Astrocyte (in vitro differentiated cells and primary cell): ENCODE results near the gene MTURN. TPM values are rescaled to one million over a fixed set of nuclear protein-coding genes. Genes with fewer than 3 reads are reported as not detected.

ENCODE experiments used
- DNase-seq: peaks from one replicate; pipeline ENCODE4 v3.0.0-alpha.2; 2010; ENCODE audit warnings: low read depth
- FAIRE-seq: peaks from 2 replicates; lab custom pipeline; 2011; peaks lifted over from hg19 to GRCh38; lab: Jason Lieb, UNC
- H2AFZ ChIP-seq: 2 replicates; pipeline ENCODE4 v1.6.0; 2012; ENCODE audit warnings: low read depth, low read length, inconsistent platforms
- H3K27ac ChIP-seq: 2 replicates; pipeline ENCODE4 v1.5.1; 2011; ENCODE audit warnings: low read depth, low read length, inconsistent platforms
- H3K27me3 ChIP-seq: 2 replicates; pipeline ENCODE4 v1.6.0; 2011; ENCODE audit warnings: low read length, inconsistent platforms; ENCODE audit not compliant: insufficient read depth
- H3K36me3 ChIP-seq: 2 replicates; pipeline ENCODE4 v1.5.1; 2011; ENCODE audit warnings: low read length, inconsistent platforms; ENCODE audit not compliant: insufficient read depth
- H3K4me1 ChIP-seq: 2 replicates; pipeline ENCODE4 v1.5.1; 2011; ENCODE audit warnings: low read length, inconsistent platforms; ENCODE audit not compliant: insufficient read depth
- H3K4me2 ChIP-seq: 2 replicates; pipeline ENCODE4 v1.6.0; 2012; ENCODE audit warnings: low read length, inconsistent platforms
- H3K4me3 ChIP-seq: 2 replicates; pipeline ENCODE4 v1.5.1; 2011; ENCODE audit warnings: low read depth, mild to moderate bottlenecking, low read length, inconsistent platforms; ENCODE audit not compliant: insufficient read depth
- H3K79me2 ChIP-seq: 2 replicates; pipeline ENCODE4 v1.6.0; 2012; ENCODE audit warnings: mild to moderate bottlenecking, low read length, inconsistent platforms; ENCODE audit not compliant: insufficient read depth
- H3K9ac ChIP-seq: 2 replicates; pipeline ENCODE4 v1.6.0; 2012; ENCODE audit warnings: mild to moderate bottlenecking, low read length, inconsistent platforms
- H3K9me3 ChIP-seq: 2 replicates; pipeline ENCODE4 v1.5.1; 2012; ENCODE audit warnings: low read depth, mild to moderate bottlenecking, low read length, inconsistent platforms; ENCODE audit not compliant: insufficient read depth
- H4K20me1 ChIP-seq: 2 replicates; pipeline ENCODE4 v1.6.0; 2012; ENCODE audit warnings: low read length, inconsistent platforms; ENCODE audit not compliant: insufficient read depth
- H3K27ac Mint-ChIP-seq: one replicate; pipeline ENCODE4 v1.8.0; 2021; ENCODE audit warnings: mild to moderate bottlenecking, mixed read lengths; ENCODE audit not compliant: unreplicated experiment
- H3K27me3 Mint-ChIP-seq: one replicate; pipeline ENCODE4 v1.8.0; 2021; ENCODE audit warnings: low read depth, mixed read lengths; ENCODE audit not compliant: unreplicated experiment
- H3K36me3 Mint-ChIP-seq: one replicate; pipeline ENCODE4 v1.8.0; 2021; ENCODE audit warnings: low read depth, mixed read lengths; ENCODE audit not compliant: unreplicated experiment
- H3K4me1 Mint-ChIP-seq: one replicate; pipeline ENCODE4 v1.8.0; 2021; ENCODE audit warnings: low read depth, mixed read lengths; ENCODE audit not compliant: unreplicated experiment
- H3K4me3 Mint-ChIP-seq: one replicate; pipeline ENCODE4 v1.8.0; 2021; ENCODE audit warnings: mild to moderate bottlenecking, moderate library complexity, mixed read lengths; ENCODE audit not compliant: unreplicated experiment
- H3K9me3 Mint-ChIP-seq: one replicate; pipeline ENCODE4 v1.8.0; 2021; ENCODE audit warnings: mild to moderate bottlenecking, mixed read lengths; ENCODE audit not compliant: unreplicated experiment
- CTCF ChIP-seq: IDR thresholded peaks from 2 replicates; pipeline ENCODE4 v1.5.1; 2011; ENCODE audit warnings: low read depth, mild to moderate bottlenecking, inconsistent platforms, low read length, moderate library complexity; ENCODE audit not compliant: insufficient read depth
- EZH2 ChIP-seq: IDR thresholded peaks from 2 replicates; pipeline ENCODE4 v1.6.1; 2012; ENCODE audit warnings: mild to moderate bottlenecking, low read length, inconsistent platforms; ENCODE audit not compliant: insufficient read depth
- total RNA-seq: library from RNA; stranded (reverse); gene quantifications from 2 replicates; pipeline ENCODE4 v1.2.1, GENCODE V29; 2021

MTURN gene
- total RNA-seq, 1 donor from 2014 or later: 9.3 TPM

DNA sequence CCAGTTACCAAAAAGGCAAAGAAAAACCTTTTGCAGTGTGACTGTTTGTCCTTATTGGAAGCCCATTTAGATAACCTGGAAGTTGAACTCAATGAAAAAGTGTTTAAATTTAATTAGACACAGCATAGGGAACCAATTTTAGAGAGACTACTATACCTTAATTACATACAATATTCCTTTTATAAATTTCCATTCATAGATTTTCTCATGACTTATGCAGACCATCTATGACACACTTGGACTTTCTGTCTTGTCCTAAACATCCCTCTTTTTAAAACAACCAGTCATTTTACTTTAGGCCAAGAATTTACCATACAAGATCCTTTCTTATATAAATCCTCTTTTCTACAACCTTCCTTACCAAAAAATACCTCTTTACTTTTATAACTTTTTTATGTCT, 61.6 kb downstream of the MTURN start:
- H3K9me3 ChIP-seq: peaks cover 16% of the 10 kb centered on the region
- H3K27me3 Mint-ChIP-seq: peaks cover 4% of the 10 kb centered on the region
- FAIRE-seq: no peak
- H3K9me3 Mint-ChIP-seq: peaks cover 38% of the 10 kb centered on the region
- peaks cover 5% of the 10 kb centered on the region for H3K27me3 ChIP-seq
- peaks cover 5% of the 10 kb centered on the region for H3K36me3 Mint-ChIP-seq
- no peak overlapping the region for H3K4me2 ChIP-seq
- no peak overlapping the region for H3K4me3 Mint-ChIP-seq
- H3K36me3 ChIP-seq: no peaks in the 10 kb centered on the region
- no peak for DNase-seq
- no peaks in the 10 kb centered on the region for H3K4me1 Mint-ChIP-seq
- H2AFZ ChIP-seq: no peak overlapping the region
- H3K9ac ChIP-seq: no peak overlapping the region
- no peak overlapping the region for H3K27ac ChIP-seq
- H3K4me3 ChIP-seq: no peak overlapping the region
- H3K4me1 ChIP-seq: no peaks in the 10 kb centered on the region
- no peaks in the 10 kb centered on the region for H3K79me2 ChIP-seq
- H3K27ac Mint-ChIP-seq: no peak overlapping the region
- TF ChIP-seq CTCF: no peak
- TF ChIP-seq EZH2: no peak
- H4K20me1 ChIP-seq: no peaks in the 10 kb centered on the region

DNA sequence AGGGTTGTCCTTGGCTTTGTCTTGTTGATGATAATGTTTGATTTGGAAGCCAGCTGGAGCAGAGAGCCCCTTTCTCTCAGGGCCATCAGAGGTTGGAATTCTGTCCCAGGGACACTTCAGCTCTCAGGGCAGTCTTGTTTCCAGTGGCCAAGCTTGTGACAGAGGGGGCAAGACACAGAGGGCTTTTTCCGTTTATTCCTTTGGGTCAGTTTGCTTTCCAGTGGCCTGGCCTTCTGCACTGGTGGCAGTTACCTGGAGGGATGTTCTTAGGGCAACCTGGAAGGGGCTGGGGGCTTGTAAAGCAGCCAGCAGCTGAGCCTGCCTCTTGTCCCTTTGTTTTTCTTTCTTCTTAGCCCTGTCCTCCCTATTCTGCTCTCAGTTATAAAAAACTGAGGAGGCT, 62.7 kb downstream of the MTURN start:
- Histone ChIP-seq H3K27me3 (peaks cover 5% of the 10 kb centered on the region), H3K9me3 (peaks cover 16% of the 10 kb centered on the region), H2AFZ (no peak overlapping the region), H3K9ac (no peak overlapping the region), H3K36me3 (no peaks in the 10 kb centered on the region), H3K4me2 (no peak overlapping the region), H3K79me2 (no peaks in the 10 kb centered on the region), H3K4me1 (no peaks in the 10 kb centered on the region), H3K4me3 (no peak overlapping the region), H4K20me1 (no peaks in the 10 kb centered on the region), H3K27ac (no peak overlapping the region)
- DNase-seq (no peak), FAIRE-seq (no peak)
- TF ChIP-seq CTCF: no peak
- TF ChIP-seq EZH2: no peak
- peaks cover 1% of the 10 kb centered on the region for H3K27me3 Mint-ChIP-seq
- no peaks in the 10 kb centered on the region for H3K4me1 Mint-ChIP-seq
- no peak overlapping the region for H3K27ac Mint-ChIP-seq
- peaks cover 3% of the 10 kb centered on the region for H3K36me3 Mint-ChIP-seq
- H3K9me3 Mint-ChIP-seq: peaks cover 35% of the 10 kb centered on the region
- H3K4me3 Mint-ChIP-seq: no peak overlapping the region

DNA sequence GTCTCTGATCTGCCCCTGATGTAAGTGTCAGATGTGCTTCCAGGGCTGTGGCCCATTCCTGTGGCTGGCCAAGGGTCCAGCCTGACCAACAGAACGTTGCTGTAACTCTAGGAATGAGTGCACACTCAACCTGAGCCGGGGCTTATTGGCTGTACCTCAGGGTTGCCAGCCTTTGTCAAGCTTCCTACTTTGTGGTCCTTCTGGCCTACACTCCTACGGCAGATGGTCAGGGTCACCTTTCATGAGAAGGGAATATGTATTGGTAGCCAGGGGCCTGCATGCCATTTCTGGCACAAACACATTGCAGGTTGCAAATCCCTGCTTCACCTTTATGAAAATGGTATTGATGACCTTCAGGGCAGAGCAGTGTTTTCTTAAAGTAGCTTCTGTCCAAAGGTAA, 64.5 kb downstream of the MTURN start:
- H3K4me1 ChIP-seq: no peaks in the 10 kb centered on the region
- FAIRE-seq (no peak), DNase-seq (no peak)
- Mint-ChIP-seq H3K36me3 (peaks cover 3% of the 10 kb centered on the region), H3K4me3 (no peak overlapping the region), H3K27ac (no peak overlapping the region), H3K4me1 (no peaks in the 10 kb centered on the region), H3K9me3 (peaks cover 31% of the 10 kb centered on the region), H3K27me3 (no peaks in the 10 kb centered on the region)
- H3K4me3 ChIP-seq: no peak overlapping the region
- TF ChIP-seq EZH2 (no peak), CTCF (no peak)
- no peaks in the 10 kb centered on the region for H3K79me2 ChIP-seq
- no peak overlapping the region for H3K4me2 ChIP-seq
- H3K36me3 ChIP-seq: no peaks in the 10 kb centered on the region
- peaks cover 16% of the 10 kb centered on the region for H3K9me3 ChIP-seq
- no peak overlapping the region for H2AFZ ChIP-seq
- H3K27ac ChIP-seq: no peak overlapping the region
- no peaks in the 10 kb centered on the region for H4K20me1 ChIP-seq
- H3K27me3 ChIP-seq: peaks cover 3% of the 10 kb centered on the region
- no peak overlapping the region for H3K9ac ChIP-seq
